ENCODE results near the gene TMEM120B.
"Not testable (repeated sequence)": the region's sequence is repeated elsewhere in the genome, so short reads cannot be mapped to it uniquely, and the experiment has no call there.

TMEM120B gene

GRCh38 chr12:121776190-121777098 lies 63.9 kb downstream of the TMEM120B start:
- DNase-seq, result peak; percentile 94 to 95

GRCh38 chr12:121778567-121779421 lies 66.2 kb downstream of the TMEM120B start:
- no peak for DNase-seq

GRCh38 chr12:121779422-121779895 lies 66.9 kb downstream of the TMEM120B start:
- no peak for DNase-seq

- DNase-seq, result no peak
Measured at GRCh38 chr12:121780429-121780828, 67.9 kb downstream of the TMEM120B start.

GRCh38 chr12:121781484-121781997 lies 69.0 kb downstream of the TMEM120B start:
- peak; percentile 34 to 49 for DNase-seq

- peak; percentile 76 to 81 for DNase-seq
Measured at GRCh38 chr12:121781998-121782979, 69.7 kb downstream of the TMEM120B start.

- DNase-seq, result peak; percentile 28 to 29
Measured at GRCh38 chr12:121783766-121784165, 71.2 kb downstream of the TMEM120B start.

GRCh38 chr12:121784460-121784859 lies 71.9 kb downstream of the TMEM120B start:
- peak; percentile 27 to 39 for DNase-seq

GRCh38 chr12:121786440-121786825 lies 73.9 kb downstream of the TMEM120B start:
- DNase-seq, result peak; percentile 76

- DNase-seq, result peak; percentile 56 to 60
Measured at GRCh38 chr12:121787063-121788025, 74.8 kb downstream of the TMEM120B start.

- peak; percentile 35 to 38 for DNase-seq
Measured at GRCh38 chr12:121788176-121788818, 75.7 kb downstream of the TMEM120B start.

GRCh38 chr12:121789233-121789781 lies 76.8 kb downstream of the TMEM120B start:
- peak; percentile 66 to 71 for DNase-seq

GRCh38 chr12:121789800-121790728 lies 77.5 kb downstream of the TMEM120B start:
- peak; percentile 93 to 94 for DNase-seq

- not testable (repeated sequence) for DNase-seq
Measured at GRCh38 chr12:121790785-121791184, 78.2 kb downstream of the TMEM120B start.

- peak; percentile 58 to 61 for DNase-seq
Measured at GRCh38 chr12:121791671-121792551, 79.4 kb downstream of the TMEM120B start.

- DNase-seq, result peak; percentile 73 to 77
Measured at GRCh38 chr12:121792607-121793439, 80.3 kb downstream of the TMEM120B start.

- DNase-seq, result no peak
Measured at GRCh38 chr12:121793440-121793837, 80.9 kb downstream of the TMEM120B start, which contains the start of gene RHOF. TSS of gene RHOF (minus strand) at chr12:121793688. CDS start at chr12:121793633, 55 bp downstream.
